K562 (cell line): ENCODE measurements around the gene IL18RAP. TPM values are rescaled to one million over a fixed set of nuclear protein-coding genes. Genes with fewer than 3 reads are reported as not detected.

Experiments
- CBX1 ChIP-seq: sonication (generic); IDR thresholded peaks from 2 replicates; pipeline ENCODE4 v1.6.1; 2016; ENCODE audit warnings: antibody characterized with exemption, low read depth, mild to moderate bottlenecking
- CEBPB ChIP-seq: fragments of 450-650 bp; IDR thresholded peaks from 2 replicates; pipeline ENCODE4 v1.6.1; 2016; ENCODE audit warnings: missing genetic modification characterization, missing compliant biosample characterization
- MBD1 ChIP-seq: fragments of 250-450 bp; sonication (Bioruptor Pico); IDR thresholded peaks from 2 replicates; pipeline ENCODE4 v1.8.0; 2022; ENCODE audit warnings: inconsistent platforms
- RBM15 ChIP-seq: fragments of 200-400 bp; formaldehyde crosslinking; IDR thresholded peaks from 2 replicates; pipeline ENCODE4 v1.6.1; 2018; ENCODE audit warnings: mild to moderate bottlenecking, low read length, moderate library complexity; ENCODE audit not compliant: insufficient read depth
- RCOR1 ChIP-seq, 2 experiments: IDR thresholded peaks; 2 replicates each; pipeline ENCODE4 v1.6.1; 2012; ENCODE audit warnings: low read depth in 2 of 2, low read length in 2 of 2, borderline replicate concordance in 1 of 2, improper control_type of control experiment in 1 of 2
- RUNX1 ChIP-seq: sonication (generic); IDR thresholded peaks from 2 replicates; pipeline ENCODE4 v1.6.1; 2016; ENCODE audit warnings: antibody characterized with exemption, low read depth
- SMARCE1 ChIP-seq: fragments of 450-650 bp; IDR thresholded peaks from 2 replicates; pipeline ENCODE4 v1.7.1; 2016; ENCODE audit warnings: mild to moderate bottlenecking
- SNRNP70 ChIP-seq: fragments of 200-400 bp; formaldehyde crosslinking; optimal IDR thresholded peaks from 2 replicates; pipeline ENCODE3; 2017; ENCODE audit warnings: low read depth, low read length
- TEAD1 ChIP-seq, 2 experiments: fragments of 450-650 bp in 1 of 2; sonication (generic) in 1 of 2; formaldehyde crosslinking; IDR thresholded peaks; 2 replicates each; pipeline versions ENCODE4 v1.4.0 to v1.8.0; 2020 to 2022; ENCODE audit warnings: mild to moderate bottlenecking in 2 of 2, missing genetic modification reagents in 1 of 2
- TEAD2 ChIP-seq: fragments of 450-650 bp; IDR thresholded peaks from 2 replicates; pipeline ENCODE4 v1.6.1; 2016; ENCODE audit warnings: missing genetic modification characterization, control low read depth, missing compliant biosample characterization
- USF1 ChIP-seq: sonication (generic); formaldehyde crosslinking; IDR thresholded peaks from 2 replicates; pipeline ENCODE4 v1.9.0; 2022; ENCODE audit warnings: mild to moderate bottlenecking, missing genetic modification reagents
- ZNF3 ChIP-seq: fragments of 250-450 bp; sonication (Bioruptor Pico); IDR thresholded peaks from 2 replicates; pipeline ENCODE4 v1.5.0; 2021; ENCODE audit warnings: mild to moderate bottlenecking, moderate library complexity
- ZNF41 ChIP-seq: fragments of 250-450 bp; sonication (Bioruptor Pico); conservative IDR thresholded peaks from 2 replicates; pipeline ENCODE4 v1.4.0; 2020; ENCODE audit warnings: mild to moderate bottlenecking
- ZNF57 ChIP-seq: fragments of 450-650 bp; formaldehyde crosslinking; IDR thresholded peaks from 2 replicates; pipeline ENCODE4 v1.4.0; 2020; ENCODE audit warnings: mild to moderate bottlenecking, moderate library complexity
- polyA plus RNA-seq, 8 experiments: library from polyadenylated mRNA; depleted of rRNA in 4 of 8; stranded (reverse) in 5 of 8; unstranded in 3 of 8; fragments of >200 nt; fragmentation: Nextera tagmentation in 2 of 8; fragmentation: Illumina TruSeq in 1 of 8; extraction: Ambion mirVana in 2 of 8; extraction: Trizol in 1 of 8; gene quantifications; 2 replicates each; pipeline versions ENCODE4 v1.2.1 to v1.2.3, GENCODE V29; 2011 to 2014; ENCODE audit warnings: inconsistent platforms in 1 of 8, missing spikeins in 1 of 8
- total RNA-seq, 7 experiments: library from RNA; depleted of rRNA in 6 of 7; stranded (reverse); fragments of >200 nt in 6 of 7; fragmentation: Illumina TruSeq in 2 of 7; extraction: Trizol in 2 of 7; gene quantifications; 2 replicates each; pipeline versions ENCODE4 v1.2.1 to v1.2.3, GENCODE V29; 2011 to 2021; ENCODE audit warnings: low replicate concordance in 1 of 7
- TF ChIP-seq, protein P1 (sequence below): fragments of 250-450 bp; sonication (Bioruptor Pico); IDR thresholded peaks from 2 replicates; pipeline ENCODE4 v1.5.0; 2022; ENCODE audit warnings: mild to moderate bottlenecking
- TF ChIP-seq, protein P2 (sequence below): IDR thresholded peaks from 2 replicates; pipeline ENCODE4 v1.6.1; 2016; ENCODE audit warnings: missing genetic modification characterization, missing compliant biosample characterization
- TF ChIP-seq, protein P3 (sequence below): fragments of 450-650 bp; IDR thresholded peaks from 2 replicates; pipeline ENCODE4 v1.7.1; 2018; ENCODE audit warnings: mild to moderate bottlenecking, low read depth; ENCODE audit not compliant: partially characterized antibody

Gene IL18RAP
- total and polyA plus RNA-seq, 9 of the 15 experiments (the other 6 are each of a cell fraction or from before 2014, with no cell fraction given): 1.1 to 20.5 (median 5.8) TPM

DNA sequence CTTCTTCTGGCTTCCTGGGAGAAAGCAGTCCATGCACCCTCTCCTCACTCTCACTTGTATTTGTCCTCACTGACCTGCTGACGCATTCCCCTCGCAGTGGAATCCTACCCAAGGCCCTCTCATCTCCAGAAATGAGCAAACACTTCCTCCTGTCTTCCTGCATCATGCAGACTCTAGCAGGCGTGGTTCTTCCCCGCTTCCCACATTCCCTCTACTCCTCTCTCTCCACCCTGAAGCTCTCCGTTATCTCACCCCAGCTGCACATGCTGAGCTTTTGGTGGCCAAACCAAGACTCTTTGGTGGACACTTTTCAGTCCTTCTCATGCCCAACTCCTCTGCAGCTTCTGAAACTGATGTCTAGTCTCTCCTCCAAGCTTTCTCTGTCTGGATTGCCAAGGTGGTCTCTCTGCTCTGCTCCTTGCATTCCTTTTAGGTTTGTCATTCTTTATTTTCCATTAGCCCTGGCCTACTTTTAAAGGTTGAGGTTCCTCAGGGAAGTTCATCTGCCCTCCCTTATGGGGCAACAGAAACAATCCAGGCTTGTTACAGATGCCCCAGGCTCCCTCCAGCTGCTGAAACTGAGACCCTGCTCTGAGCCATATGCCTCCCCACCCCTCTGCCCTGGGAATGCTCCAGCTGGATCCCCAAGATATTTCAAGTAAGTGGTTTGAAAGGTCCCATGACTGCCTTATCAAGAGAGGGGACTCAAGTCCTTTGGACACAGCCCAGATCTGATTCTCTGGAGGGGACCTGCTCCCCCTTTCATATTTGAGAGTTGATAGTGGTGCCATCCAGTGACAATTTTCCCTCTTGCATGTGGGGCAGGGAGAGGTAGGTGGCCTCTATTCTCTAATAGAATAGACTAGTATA lies 835 bp upstream of the IL18RAP start (continued):
- TF ChIP-seq, protein P1, sequence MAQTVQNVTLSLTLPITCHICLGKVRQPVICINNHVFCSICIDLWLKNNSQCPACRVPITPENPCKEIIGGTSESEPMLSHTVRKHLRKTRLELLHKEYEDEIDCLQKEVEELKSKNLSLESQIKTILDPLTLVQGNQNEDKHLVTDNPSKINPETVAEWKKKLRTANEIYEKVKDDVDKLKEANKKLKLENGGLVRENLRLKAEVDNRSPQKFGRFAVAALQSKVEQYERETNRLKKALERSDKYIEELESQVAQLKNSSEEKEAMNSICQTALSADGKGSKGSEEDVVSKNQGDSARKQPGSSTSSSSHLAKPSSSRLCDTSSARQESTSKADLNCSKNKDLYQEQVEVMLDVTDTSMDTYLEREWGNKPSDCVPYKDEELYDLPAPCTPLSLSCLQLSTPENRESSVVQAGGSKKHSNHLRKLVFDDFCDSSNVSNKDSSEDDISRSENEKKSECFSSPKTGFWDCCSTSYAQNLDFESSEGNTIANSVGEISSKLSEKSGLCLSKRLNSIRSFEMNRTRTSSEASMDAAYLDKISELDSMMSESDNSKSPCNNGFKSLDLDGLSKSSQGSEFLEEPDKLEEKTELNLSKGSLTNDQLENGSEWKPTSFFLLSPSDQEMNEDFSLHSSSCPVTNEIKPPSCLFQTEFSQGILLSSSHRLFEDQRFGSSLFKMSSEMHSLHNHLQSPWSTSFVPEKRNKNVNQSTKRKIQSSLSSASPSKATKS: no peak
- TF ChIP-seq CEBPB (tag) (no peak), RCOR1 (IDR thresholded peaks at IDR 0.05; ENCODE audit: borderline replicate concordance in 1 of 2, low read depth in 2 of 2, low read length in 2 of 2) (peak in 1 of 2 experiments; percentile 82; a peak in 2 of 4 replicates), MBD1 (CRISPR knock-in tag) (no peak), RBM15 (no peak), USF1 (no peak), ZNF57 (CRISPR knock-in tag) (no peak), SNRNP70 (no peak), SMARCE1 (peak; percentile 73; the same call in 1 of the 2 replicates), ZNF3 (CRISPR knock-in tag) (no peak), TEAD1 (CRISPR knock-in tag; IDR thresholded peaks at IDR 0.05) (peak in 1 of 2 experiments; percentile 57; a peak in 2 of 4 replicates), CBX1 (no peak), RUNX1 (no peak), ZNF41 (CRISPR knock-in tag) (no peak), TEAD2 (tag) (no peak)
- TF ChIP-seq, protein P2, sequence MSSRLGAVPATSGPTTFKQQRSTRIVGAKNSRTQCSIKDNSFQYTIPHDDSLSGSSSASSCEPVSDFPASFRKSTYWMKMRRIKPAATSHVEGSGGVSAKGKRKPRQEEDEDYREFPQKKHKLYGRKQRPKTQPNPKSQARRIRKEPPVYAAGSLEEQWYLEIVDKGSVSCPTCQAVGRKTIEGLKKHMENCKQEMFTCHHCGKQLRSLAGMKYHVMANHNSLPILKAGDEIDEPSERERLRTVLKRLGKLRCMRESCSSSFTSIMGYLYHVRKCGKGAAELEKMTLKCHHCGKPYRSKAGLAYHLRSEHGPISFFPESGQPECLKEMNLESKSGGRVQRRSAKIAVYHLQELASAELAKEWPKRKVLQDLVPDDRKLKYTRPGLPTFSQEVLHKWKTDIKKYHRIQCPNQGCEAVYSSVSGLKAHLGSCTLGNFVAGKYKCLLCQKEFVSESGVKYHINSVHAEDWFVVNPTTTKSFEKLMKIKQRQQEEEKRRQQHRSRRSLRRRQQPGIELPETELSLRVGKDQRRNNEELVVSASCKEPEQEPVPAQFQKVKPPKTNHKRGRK: no peak
- TF ChIP-seq, protein P3, sequence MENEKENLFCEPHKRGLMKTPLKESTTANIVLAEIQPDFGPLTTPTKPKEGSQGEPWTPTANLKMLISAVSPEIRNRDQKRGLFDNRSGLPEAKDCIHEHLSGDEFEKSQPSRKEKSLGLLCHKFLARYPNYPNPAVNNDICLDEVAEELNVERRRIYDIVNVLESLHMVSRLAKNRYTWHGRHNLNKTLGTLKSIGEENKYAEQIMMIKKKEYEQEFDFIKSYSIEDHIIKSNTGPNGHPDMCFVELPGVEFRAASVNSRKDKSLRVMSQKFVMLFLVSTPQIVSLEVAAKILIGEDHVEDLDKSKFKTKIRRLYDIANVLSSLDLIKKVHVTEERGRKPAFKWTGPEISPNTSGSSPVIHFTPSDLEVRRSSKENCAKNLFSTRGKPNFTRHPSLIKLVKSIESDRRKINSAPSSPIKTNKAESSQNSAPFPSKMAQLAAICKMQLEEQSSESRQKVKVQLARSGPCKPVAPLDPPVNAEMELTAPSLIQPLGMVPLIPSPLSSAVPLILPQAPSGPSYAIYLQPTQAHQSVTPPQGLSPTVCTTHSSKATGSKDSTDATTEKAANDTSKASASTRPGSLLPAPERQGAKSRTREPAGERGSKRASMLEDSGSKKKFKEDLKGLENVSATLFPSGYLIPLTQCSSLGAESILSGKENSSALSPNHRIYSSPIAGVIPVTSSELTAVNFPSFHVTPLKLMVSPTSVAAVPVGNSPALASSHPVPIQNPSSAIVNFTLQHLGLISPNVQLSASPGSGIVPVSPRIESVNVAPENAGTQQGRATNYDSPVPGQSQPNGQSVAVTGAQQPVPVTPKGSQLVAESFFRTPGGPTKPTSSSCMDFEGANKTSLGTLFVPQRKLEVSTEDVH: no peak
